GM19025 (cell line): ENCODE results near the gene LIX1.

Experiments
- ATAC-seq: cut with Tn5 transposase; IDR thresholded peaks from one replicate; pipeline ENCODE4 v1.9.1; 2021; ENCODE audit warnings: mild to moderate bottlenecking, low read depth, moderate library complexity; ENCODE audit not compliant: unreplicated experiment

The LIX1 gene

GRCh38 chr5:97078958-97079743, 63.3 kb downstream of the LIX1 start:
- ATAC-seq = no peak

- ATAC-seq = no peak
Observed at GRCh38 chr5:97077246-97077645, 65.2 kb downstream of the LIX1 start.

GRCh38 chr5:97076098-97076497, 66.3 kb downstream of the LIX1 start:
- no peak for ATAC-seq

GRCh38 chr5:97075649-97076048, 66.8 kb downstream of the LIX1 start:
- no peak for ATAC-seq

- ATAC-seq = no peak
Observed at GRCh38 chr5:97074859-97075489, 67.4 kb downstream of the LIX1 start.

- ATAC-seq = no peak
Observed at GRCh38 chr5:97073420-97073819, 69.0 kb downstream of the LIX1 start.

GRCh38 chr5:97072696-97073095, 69.7 kb downstream of the LIX1 start:
- ATAC-seq = no peak

GRCh38 chr5:97071993-97072392, 70.4 kb downstream of the LIX1 start:
- no peak for ATAC-seq

- no peak for ATAC-seq
Observed at GRCh38 chr5:97071101-97071500, 71.3 kb downstream of the LIX1 start.

- ATAC-seq = no peak
Observed at GRCh38 chr5:97070234-97070633, 72.2 kb downstream of the LIX1 start.

- no peak for ATAC-seq
Observed at GRCh38 chr5:97067296-97067850, 75.0 kb downstream of the LIX1 start.

GRCh38 chr5:97065475-97065874, 76.9 kb downstream of the LIX1 start:
- no peak for ATAC-seq

GRCh38 chr5:97063251-97063650, 79.2 kb downstream of the LIX1 start:
- no peak for ATAC-seq

GRCh38 chr5:97062046-97062445, 80.4 kb downstream of the LIX1 start:
- no peak for ATAC-seq

GRCh38 chr5:97056263-97056662, 86.1 kb downstream of the LIX1 start:
- no peak for ATAC-seq

- no peak for ATAC-seq
Observed at GRCh38 chr5:97049175-97049574, 93.2 kb downstream of the LIX1 start.

GRCh38 chr5:97047076-97047475, 95.3 kb downstream of the LIX1 start:
- ATAC-seq = no peak

GRCh38 chr5:97046270-97046982, 96.0 kb downstream of the LIX1 start:
- ATAC-seq = no peak

- ATAC-seq = no peak
Observed at GRCh38 chr5:97044052-97044451, 98.4 kb downstream of the LIX1 start.

GRCh38 chr5:97043511-97043910, 98.9 kb downstream of the LIX1 start:
- no peak for ATAC-seq

GRCh38 chr5:97042996-97043395, 99.4 kb downstream of the LIX1 start:
- no peak for ATAC-seq
